ENCODE data around the gene DGUOK. TPM values are rescaled to one million over a fixed set of nuclear protein-coding genes. Genes with fewer than 3 reads are reported as not detected.
A peak's percentile ranks its signal among the peaks of the same experiment; 100 is the strongest.

DGUOK gene
- total RNA-seq, 1 donor from 2014 or later, result 98.0 TPM

DNA sequence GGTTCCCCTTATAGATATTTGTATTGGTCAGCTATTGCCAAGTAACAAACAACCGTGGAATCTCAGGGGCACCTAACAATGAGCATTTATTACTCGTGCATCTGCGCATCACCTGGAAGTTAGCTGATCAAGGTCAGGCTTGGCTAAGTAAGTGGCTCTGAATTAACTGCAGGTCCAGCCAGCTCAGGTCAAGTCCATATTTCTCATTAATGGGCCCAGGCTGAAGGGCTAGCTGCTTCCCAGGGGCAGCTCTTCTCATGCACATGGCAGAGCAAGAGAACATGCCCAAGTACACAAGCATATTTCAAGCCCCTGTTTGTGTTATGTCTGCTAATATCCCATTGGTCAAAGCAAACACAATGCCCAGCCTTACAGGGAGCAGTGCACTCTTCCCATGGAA, 7.8 kb upstream of the DGUOK start:
- H3K9me3 Mint-ChIP-seq, result no peaks in the 10 kb centered on the region
- H3K4me1 Mint-ChIP-seq (ENCODE audit: low read depth), result peaks cover 25% of the 10 kb centered on the region
- H3K27ac Mint-ChIP-seq, result no peak overlapping the region
- H3K36me3 Mint-ChIP-seq (ENCODE audit: low read depth), result peaks cover 2% of the 10 kb centered on the region
- no peak for DNase-seq (ENCODE audit: low spot score)
- H3K4me3 Mint-ChIP-seq, result no peak overlapping the region
- no peaks in the 10 kb centered on the region for H3K27me3 Mint-ChIP-seq (ENCODE audit: insufficient read depth)
- intact Hi-C loops (cut with micrococcal nuclease), result no loop called here

DNA sequence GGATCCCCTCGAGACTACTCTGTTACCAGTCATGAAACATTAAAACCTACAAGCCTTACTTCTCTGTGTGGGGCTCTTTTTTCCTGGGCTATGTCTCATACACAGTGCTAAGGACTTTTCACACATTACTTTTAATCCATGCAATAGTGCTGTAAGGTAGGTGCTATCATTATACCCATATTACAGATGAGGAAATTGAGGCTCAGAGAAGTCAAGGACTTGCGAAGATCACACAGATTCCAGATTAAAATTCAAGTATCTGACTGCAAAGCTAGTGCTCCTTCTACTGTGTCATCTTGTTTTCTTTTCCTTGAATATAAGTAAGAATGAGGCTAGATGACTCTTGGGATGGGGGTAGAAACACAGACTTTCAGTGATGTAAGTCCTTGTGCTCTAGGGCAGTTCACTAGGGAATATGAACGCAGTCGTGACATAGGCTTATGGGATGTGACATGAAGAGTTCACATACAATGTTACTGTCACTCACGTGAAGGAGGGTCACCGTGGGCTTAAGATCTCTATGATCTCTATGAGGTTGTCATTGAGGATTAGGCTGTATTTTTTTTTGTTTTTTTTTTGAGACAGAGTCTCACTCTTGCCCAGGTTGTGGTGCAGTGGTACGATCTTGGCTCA, 7.0 kb upstream of the DGUOK start:
- intact Hi-C loops (cut with micrococcal nuclease), result loop anchor here (10.0 kb wide), 1 partner anchor 535 kb away; the partner anchor contains the start of genes INO80B and WBP1
- Mint-ChIP-seq H3K4me3 (no peak overlapping the region), H3K4me1 (ENCODE audit: low read depth) (peaks cover 23% of the 10 kb centered on the region), H3K36me3 (ENCODE audit: low read depth) (peaks cover 2% of the 10 kb centered on the region), H3K27ac (no peak overlapping the region), H3K27me3 (ENCODE audit: insufficient read depth) (no peaks in the 10 kb centered on the region), H3K9me3 (no peaks in the 10 kb centered on the region)
- DNase-seq (ENCODE audit: low spot score), result no peak

DNA sequence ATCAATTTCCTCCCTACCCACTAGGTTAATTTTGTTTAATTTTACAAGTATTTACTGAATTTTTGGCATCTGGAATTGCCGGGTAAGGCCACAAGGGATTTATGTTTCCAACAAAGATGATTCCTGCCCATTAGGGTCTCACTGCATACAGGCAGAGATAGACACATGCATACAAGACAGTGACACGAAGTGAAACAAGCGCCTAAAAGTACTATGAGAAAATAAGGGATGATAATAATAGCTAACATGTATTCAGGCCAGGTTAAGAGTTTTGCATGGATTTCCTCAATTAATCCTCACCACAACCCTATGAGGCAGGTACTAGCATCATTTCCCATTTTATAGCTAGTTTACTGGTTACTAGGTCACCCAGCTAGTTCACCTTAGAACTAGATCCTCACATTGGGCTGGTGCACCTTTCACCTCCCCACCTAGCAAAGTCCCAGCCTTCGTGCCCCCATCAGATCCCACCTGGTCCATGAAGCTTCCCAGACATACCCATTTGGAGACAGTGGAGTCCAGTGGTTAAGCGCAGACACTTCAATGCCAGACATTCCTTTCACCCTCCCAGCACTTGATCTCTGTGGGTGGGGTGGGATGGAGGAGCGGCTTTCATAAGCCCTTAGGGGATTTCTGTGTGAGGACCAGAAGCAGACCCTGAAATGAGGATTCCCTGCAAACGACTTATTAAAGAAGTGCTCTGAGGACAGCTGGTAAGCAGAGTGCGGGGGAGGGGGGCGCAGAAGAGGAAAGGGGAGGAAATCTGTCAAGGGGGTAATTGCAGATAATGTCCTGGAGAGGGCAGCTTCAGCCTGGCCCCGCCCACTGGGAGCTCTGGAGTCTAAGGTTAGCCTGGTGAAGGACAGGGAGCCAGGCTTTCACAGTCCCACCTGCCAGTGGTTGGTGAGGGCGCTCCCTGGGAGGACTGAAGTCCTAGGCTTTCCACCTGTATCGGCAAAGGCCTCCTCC, 5.8 kb upstream of the DGUOK start:
- intact Hi-C loops (cut with micrococcal nuclease), result loop anchor here (10.0 kb wide), 1 partner anchor 534 kb away; the partner anchor contains the start of genes INO80B and WBP1
- Mint-ChIP-seq H3K4me3 (no peak overlapping the region), H3K27me3 (ENCODE audit: insufficient read depth) (no peaks in the 10 kb centered on the region), H3K9me3 (no peaks in the 10 kb centered on the region), H3K36me3 (ENCODE audit: low read depth) (peaks cover 2% of the 10 kb centered on the region), H3K4me1 (ENCODE audit: low read depth) (peaks cover 18% of the 10 kb centered on the region), H3K27ac (no peak overlapping the region)
- DNase-seq (ENCODE audit: low spot score), result no peak

DNA sequence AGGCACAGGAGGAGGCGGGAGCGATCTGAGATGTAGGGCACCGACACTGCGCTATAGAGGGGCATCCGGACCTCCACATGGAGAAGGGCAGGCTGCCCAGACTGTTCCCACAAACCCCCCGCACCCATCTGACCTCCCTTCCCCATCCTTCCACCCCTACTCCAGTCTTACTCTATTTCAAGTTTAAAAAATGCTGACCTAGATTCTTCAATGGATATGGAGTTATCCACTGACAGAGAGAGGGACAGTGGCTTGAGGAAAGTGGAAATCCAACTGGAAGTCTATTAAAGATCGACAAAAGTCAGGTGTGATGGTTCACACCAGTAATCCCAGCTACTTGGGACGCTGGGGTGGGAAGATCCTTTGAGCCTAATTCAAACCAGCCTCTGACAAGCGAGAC, 5.1 kb upstream of the DGUOK start:
- intact Hi-C loops (cut with micrococcal nuclease), result loop anchor here (10.0 kb wide), 1 partner anchor 533 kb away; the partner anchor contains the start of genes INO80B and WBP1
- DNase-seq (ENCODE audit: low spot score), result no peak
- Mint-ChIP-seq H3K27ac (no peak overlapping the region), H3K4me3 (no peak overlapping the region), H3K4me1 (ENCODE audit: low read depth) (peaks cover 25% of the 10 kb centered on the region), H3K36me3 (ENCODE audit: low read depth) (peaks cover 2% of the 10 kb centered on the region), H3K27me3 (ENCODE audit: insufficient read depth) (no peaks in the 10 kb centered on the region), H3K9me3 (no peaks in the 10 kb centered on the region)

DNA sequence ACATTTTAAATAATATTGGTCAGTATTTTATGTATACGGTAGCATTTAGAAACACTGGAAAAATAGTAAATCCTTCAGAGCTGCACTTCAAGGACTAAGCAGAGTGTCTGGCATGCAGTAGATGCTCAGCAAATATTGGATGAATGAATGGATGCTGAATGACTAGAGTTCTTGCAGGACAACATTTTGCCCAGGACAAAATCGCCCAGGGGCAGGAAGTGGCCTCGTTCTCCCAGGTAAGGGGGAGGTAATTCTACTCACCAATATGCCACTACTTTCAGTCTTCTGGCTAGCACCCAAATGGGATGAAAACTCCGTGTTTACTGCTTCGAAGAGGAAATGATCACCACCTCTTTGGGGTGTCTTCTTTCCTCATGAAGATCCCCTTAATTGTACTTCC, 4.0 kb upstream of the DGUOK start:
- H3K4me1 Mint-ChIP-seq (ENCODE audit: low read depth), result peaks cover 24% of the 10 kb centered on the region
- H3K36me3 Mint-ChIP-seq (ENCODE audit: low read depth), result peaks cover 2% of the 10 kb centered on the region
- intact Hi-C loops (cut with micrococcal nuclease), result loop anchor here (10.0 kb wide), 1 partner anchor 532 kb away; the partner anchor contains the start of genes INO80B and WBP1
- no peak for DNase-seq (ENCODE audit: low spot score)
- no peak overlapping the region for H3K4me3 Mint-ChIP-seq
- H3K9me3 Mint-ChIP-seq, result no peaks in the 10 kb centered on the region
- no peaks in the 10 kb centered on the region for H3K27me3 Mint-ChIP-seq (ENCODE audit: insufficient read depth)
- no peak overlapping the region for H3K27ac Mint-ChIP-seq

DNA sequence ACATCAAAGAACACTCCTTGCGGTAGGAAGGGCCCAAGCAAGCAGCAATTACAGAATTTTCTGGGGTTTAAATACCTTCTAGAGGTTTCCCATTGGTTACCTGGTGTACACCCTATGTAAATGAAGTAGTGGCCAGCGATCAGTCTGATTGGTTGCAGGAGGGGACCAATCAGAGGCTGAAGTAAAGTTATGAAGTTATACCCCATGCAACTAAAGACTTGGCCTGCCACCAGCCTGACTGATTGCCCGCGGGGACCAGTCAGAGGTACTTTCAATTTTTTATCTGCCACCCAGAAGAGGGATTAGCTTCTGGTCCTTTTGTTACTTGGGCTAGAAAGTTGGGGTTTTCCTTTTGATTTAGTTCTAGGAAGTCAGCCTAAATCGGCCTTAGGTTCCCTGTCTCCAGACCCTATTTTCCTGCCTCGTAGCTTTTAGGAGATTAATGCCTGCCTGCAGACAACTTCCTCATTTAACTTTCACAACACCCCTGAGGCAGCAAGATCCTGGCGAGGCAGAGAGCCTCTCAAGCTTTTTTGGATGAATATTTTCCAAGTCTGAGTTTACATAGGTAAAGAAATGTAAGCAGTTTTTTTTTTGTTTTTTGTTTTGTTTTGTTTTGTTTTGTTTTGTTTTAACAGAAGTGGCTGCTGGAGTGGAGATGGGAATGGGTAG, 1.5 kb upstream of the DGUOK start:
- intact Hi-C loops (cut with micrococcal nuclease), result loop anchor here (5.0 to 10.0 kb wide), 2 partner anchors 107 to 530 kb away; partner anchors contain the start of genes INO80B and WBP1
- no peak overlapping the region for H3K27ac Mint-ChIP-seq
- H3K27me3 Mint-ChIP-seq (ENCODE audit: insufficient read depth), result no peaks in the 10 kb centered on the region
- H3K4me3 Mint-ChIP-seq, result no peak overlapping the region
- H3K36me3 Mint-ChIP-seq (ENCODE audit: low read depth), result peaks cover 16% of the 10 kb centered on the region
- H3K9me3 Mint-ChIP-seq, result no peaks in the 10 kb centered on the region
- H3K4me1 Mint-ChIP-seq (ENCODE audit: low read depth), result peaks cover 45% of the 10 kb centered on the region
- DNase-seq (ENCODE audit: low spot score), result no peak

DNA sequence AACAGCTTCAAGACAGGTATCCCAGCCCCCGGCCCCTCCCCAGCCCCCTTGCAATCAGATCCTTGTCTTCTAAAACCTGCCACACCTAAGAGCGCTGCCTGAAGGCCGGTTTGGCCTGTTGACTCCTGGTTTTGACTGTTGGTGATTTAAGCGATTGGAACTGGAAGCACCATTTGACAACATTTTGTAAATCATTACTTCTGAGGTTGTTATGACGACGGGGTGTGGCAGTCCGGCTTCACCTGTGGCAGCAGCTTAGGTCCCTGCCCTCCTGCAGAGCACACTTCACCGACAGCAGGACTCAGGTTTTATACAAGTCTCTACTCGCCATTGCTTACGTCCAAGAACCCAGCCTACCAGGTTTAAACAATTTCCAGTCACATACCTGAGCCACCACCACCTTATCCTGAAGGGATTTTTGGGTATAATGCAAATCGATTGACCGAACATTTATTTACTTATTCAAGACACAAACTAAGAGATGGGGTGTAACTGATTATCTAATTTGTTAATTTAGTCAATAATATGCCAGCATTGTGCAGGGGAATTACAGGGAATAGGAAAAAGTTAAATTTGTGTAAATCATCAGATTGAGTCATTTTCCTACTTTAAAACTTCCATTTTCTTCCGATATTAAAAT, 707 bp upstream of the DGUOK start:
- Mint-ChIP-seq H3K4me3 (peak overlapping the region; percentile 91), H3K36me3 (ENCODE audit: low read depth) (peaks cover 18% of the 10 kb centered on the region), H3K27ac (peak overlapping the region; percentile 61), H3K4me1 (ENCODE audit: low read depth) (peaks cover 49% of the 10 kb centered on the region), H3K9me3 (no peaks in the 10 kb centered on the region), H3K27me3 (ENCODE audit: insufficient read depth) (no peaks in the 10 kb centered on the region)
- no peak for DNase-seq (ENCODE audit: low spot score)
- intact Hi-C loops (cut with micrococcal nuclease), result loop anchor here (1.0 to 10.0 kb wide), 14 partner anchors 19 to 529 kb away; partner anchors contain the start of genes BOLA3, INO80B, MOB1A and MTHFD2

DNA sequence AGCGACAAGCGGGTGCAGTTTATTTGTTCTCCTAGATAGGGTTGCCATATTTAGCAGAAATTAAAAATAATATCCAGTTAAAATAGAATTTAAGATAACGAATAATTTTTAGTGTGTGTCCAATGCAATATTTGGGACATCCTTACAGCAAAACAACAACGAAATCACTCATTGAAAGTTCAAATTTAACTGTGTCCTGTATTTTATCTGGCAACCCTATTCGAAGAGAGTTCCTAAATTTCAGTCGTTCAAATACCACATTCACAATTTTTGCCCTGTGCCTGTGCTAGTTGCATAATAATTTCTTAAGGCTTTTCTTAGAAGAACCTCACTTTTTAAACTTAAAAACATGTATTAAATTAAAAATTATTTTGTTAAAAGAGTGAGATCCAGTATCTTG, 664 bp downstream of the DGUOK start:
- no peaks in the 10 kb centered on the region for H3K9me3 Mint-ChIP-seq
- intact Hi-C loops (cut with micrococcal nuclease), result loop anchor here (1.0 to 10.0 kb wide), 7 partner anchors 17 to 527 kb away; partner anchors contain the start of genes INO80B, MTHFD2 and WBP1
- H3K27me3 Mint-ChIP-seq (ENCODE audit: insufficient read depth), result no peaks in the 10 kb centered on the region
- no peak for DNase-seq (ENCODE audit: low spot score)
- peak overlapping the region; percentile 88 for H3K27ac Mint-ChIP-seq
- H3K4me3 Mint-ChIP-seq, result peak overlapping the region; percentile 91
- peaks cover 62% of the 10 kb centered on the region for H3K4me1 Mint-ChIP-seq (ENCODE audit: low read depth)
- peaks cover 22% of the 10 kb centered on the region for H3K36me3 Mint-ChIP-seq (ENCODE audit: low read depth)

DNA sequence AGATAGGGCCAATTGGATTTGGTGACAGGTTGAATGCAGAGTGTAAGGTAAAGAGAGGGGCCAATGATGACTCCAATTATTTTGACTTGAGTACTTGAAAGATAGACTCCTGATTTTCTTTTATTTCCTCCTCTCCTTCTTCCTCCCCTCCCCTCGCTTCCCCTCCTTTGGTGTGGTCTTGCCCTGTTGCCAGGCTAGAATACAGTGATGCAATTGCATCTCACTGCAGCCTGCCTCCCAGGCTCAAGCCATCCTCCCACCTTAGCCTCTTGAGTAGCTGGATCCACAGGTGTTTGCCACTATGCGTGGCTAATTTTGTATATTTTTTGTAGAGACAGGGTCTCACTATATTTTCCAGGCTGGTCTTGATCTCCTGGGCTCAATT, 2.3 kb downstream of the DGUOK start:
- Mint-ChIP-seq H3K4me3 (peak overlapping the region; percentile 79), H3K27ac (no peak overlapping the region), H3K27me3 (ENCODE audit: insufficient read depth) (no peaks in the 10 kb centered on the region), H3K36me3 (ENCODE audit: low read depth) (peaks cover 25% of the 10 kb centered on the region), H3K9me3 (no peaks in the 10 kb centered on the region), H3K4me1 (ENCODE audit: low read depth) (peaks cover 66% of the 10 kb centered on the region)
- DNase-seq (ENCODE audit: low spot score), result no peak
- intact Hi-C loops (cut with micrococcal nuclease), result loop anchor here (5.0 to 10.0 kb wide), 2 partner anchors 103 to 526 kb away; partner anchors contain the start of genes INO80B and WBP1

DNA sequence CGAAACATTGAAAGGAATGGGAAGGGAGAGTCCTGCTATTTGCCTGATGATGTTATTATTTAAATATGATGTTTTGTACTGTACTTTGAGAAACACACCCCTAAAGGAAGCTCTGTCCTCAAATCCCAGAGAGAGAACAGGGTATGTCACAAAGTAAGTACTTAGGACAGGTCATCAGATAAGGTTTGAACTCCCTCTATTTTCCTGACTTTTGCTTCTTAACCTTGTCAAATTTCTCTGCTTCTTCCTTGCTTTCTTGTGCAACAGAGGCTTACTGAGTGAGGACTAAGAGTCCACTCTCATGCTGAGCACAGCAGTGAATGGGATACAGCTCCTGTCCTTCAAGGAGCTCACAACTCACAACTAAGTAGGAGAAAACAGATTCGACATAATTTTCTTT, 3.7 kb downstream of the DGUOK start:
- no peak for DNase-seq (ENCODE audit: low spot score)
- Mint-ChIP-seq H3K4me3 (no peak overlapping the region), H3K27me3 (ENCODE audit: insufficient read depth) (no peaks in the 10 kb centered on the region), H3K9me3 (no peaks in the 10 kb centered on the region), H3K27ac (no peak overlapping the region), H3K36me3 (ENCODE audit: low read depth) (peaks cover 30% of the 10 kb centered on the region), H3K4me1 (ENCODE audit: low read depth) (peaks cover 66% of the 10 kb centered on the region)
- intact Hi-C loops (cut with micrococcal nuclease), result no loop called here

DNA sequence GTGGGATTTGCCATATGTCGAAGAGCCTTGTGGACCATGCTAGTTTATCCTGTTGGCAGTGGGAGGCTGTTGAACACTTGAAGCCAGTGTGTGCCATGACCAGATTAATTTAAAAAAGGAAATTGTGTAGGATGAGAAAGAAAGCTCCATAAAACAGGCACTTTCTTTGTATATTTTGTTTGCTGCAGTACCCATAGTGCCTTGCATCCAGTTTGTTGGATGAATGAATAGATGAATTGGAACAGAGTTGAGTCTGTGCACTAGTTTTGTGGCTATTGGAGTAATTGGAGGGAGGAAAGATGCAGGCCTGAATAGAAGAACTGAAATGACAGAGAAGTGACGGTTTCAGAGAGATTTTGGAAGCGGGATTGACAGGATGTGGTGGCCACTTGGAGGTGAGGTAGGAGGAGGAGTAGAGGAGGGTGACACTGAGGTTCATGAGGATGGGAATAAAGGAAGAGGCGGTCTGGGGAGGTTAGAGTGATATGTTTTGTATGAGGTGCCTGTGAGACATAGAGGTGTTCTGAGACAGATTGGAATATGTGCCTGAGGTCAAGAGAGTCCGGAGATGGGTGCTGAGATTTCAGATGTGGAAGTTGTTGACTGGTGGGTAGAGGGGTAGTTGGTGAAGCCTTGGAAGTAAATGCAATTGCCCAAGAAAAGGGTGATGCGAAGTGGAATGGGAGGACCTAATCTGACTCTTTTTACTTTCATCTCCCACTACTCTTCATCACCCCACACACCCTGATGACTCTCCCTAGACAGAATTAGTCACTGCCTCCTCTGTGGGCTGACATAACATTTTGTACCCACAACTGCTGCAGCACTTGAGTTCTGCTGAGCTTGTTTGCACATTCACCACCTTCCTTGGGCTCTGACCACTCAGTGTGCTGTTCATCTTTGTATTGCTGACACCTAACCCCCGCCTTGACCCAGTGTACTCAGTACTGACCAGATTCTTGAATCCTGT, 5.1 kb downstream of the DGUOK start:
- peak overlapping the region; percentile 82 for H3K27ac Mint-ChIP-seq
- peaks cover 63% of the 10 kb centered on the region for H3K4me1 Mint-ChIP-seq (ENCODE audit: low read depth)
- intact Hi-C loops (cut with micrococcal nuclease), result loop anchor here (1.0 kb wide), 4 partner anchors 31 to 101 kb away; no protein-coding TSS in a partner anchor
- DNase-seq (ENCODE audit: low spot score), result peak; percentile 22
- H3K36me3 Mint-ChIP-seq (ENCODE audit: low read depth), result peaks cover 38% of the 10 kb centered on the region
- H3K27me3 Mint-ChIP-seq (ENCODE audit: insufficient read depth), result no peaks in the 10 kb centered on the region
- peak overlapping the region; percentile 35 for H3K4me3 Mint-ChIP-seq
- H3K9me3 Mint-ChIP-seq, result no peaks in the 10 kb centered on the region
